Measurements from ENCODE around the gene CCDC102A. TPM values are rescaled to one million over a fixed set of nuclear protein-coding genes. Genes with fewer than 3 reads are reported as not detected.

CCDC102A gene
- total RNA-seq, 1 experiment from 2014 or later, result 5.2 TPM

DNA sequence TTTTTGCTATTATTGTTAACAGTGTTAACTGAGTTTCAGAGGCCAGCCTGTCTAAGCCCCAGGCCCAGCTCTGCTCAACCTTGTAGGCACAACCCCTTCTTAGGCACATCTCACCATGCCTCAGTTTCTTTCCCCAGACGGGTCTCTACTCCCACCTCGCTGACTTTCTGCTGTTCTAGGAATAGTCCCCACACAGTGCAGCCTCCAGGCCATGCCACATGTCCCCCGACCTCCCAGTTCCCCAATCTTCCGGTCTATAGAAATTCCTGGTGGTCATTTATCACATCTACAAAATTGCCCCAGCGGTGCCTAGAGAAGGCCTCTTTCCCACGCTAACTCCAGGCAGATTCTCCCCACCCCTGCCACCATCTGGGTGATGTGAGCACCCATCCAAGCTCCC is 40.8 kb upstream of the CCDC102A start (continued):
- TF ChIP-seq, protein P1, sequence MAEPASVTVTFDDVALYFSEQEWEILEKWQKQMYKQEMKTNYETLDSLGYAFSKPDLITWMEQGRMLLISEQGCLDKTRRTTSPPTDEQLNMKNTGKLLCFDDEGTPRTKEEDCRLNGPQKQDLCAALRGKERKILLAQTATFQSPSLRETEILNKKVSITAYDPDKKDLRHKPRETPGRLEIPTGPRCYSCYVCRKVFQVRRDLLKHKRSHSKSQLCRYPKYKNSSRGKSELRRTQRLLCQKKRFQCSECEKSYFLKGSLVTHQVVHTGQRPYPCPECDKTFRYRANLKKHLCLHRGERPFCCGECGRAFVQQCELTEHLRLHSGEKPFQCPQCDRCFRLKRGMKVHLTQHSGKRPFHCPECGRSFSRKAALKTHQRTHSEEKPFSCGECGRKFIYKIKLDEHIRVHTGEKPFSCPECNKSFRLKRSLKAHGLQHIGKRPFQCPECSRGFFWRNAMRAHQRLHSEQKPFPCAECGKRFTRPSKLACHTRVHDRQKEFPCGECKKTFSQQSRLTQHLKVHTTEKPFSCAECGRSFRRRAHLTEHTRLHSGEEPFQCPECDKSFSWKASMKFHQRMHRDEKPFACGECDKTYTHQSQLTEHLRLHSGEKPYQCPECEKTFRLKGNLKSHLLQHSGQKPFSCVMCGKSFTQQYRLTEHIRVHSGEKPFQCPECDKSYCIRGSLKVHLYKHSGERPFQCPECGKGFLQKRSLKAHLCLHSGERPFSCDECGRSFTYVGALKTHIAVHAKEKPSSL (CRISPR knock-in tag; conservative IDR thresholded peaks at IDR 0.05), result no peak

DNA sequence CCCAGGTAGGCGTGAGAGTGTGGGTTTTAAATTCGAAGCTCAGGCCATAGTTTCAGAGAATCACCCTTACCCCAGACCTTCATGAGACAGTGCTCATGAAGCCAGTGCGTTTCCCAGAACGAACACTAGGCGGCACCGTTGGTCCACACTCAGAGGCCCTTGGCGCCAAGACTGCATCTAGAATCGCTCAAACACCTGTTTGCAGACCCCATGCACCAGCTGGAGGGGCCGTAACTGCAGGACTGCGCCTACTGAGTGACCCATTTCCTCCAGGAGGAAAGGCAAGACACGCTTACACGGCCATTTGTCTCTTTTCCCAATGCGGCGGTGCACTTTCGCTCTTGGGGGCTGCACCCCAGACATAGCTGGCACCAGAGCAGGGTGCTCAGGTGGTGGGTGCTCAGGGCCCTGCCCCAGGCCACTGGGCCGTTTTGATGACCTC is 40.1 kb upstream of the CCDC102A start:
- ChIA-PET CTCF (interaction anchor here (0.5 to 3.4 kb wide), 51 partner anchors 9 to 545 kb away, joined by 3 to 33 read pairs (median 5); partner anchors contain the start of genes ADGRG1, ADGRG5, CCDC102A and KATNB1), POLR2A (no interaction called here)
- peak; percentile 91 for ATAC-seq

DNA sequence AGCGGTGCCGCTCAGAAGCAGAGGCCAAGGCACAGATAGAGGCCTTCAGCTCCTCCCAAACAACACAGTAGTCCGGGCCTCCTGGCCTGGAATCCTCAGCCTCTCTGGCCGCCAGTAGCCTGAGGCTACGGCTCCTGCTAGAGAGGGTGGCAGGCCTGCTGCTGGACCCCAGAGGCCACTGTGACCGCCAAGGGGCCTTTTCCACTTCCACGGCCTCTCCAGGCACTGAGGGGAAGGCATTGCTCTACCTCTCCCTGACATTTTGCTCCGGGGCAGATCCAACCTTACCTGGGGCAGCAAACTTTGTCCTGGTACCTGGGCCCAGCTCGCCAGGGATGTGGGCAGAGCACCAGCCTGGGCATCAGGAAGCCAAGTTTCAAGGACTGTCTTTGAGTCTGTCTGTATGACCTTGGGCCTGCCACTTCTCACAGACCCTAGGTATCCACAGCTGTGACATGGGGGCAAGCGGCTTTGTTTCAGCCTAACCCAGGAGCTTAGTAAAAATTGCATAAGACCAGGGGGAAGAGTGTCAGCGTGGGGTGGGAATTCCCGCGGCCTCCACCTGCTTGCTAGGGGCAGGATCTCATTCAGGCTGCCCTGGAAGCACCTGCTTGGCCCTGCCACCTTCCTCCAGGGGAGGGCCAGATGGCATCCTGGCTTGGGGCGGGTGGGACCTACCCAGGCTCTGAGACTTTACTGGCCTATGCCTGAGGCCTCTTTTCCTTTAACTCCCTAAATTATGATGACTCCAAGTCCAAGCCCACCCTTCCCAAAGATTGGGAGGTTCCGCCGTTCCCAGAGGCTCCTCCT is 39.3 kb upstream of the CCDC102A start:
- Mint-ChIP-seq H3K9me3 (no peaks in the 10 kb centered on the region), H3K4me1 (no peaks in the 10 kb centered on the region), H3K4me3 (no peak overlapping the region), H3K27ac (no peak overlapping the region), H3K27me3 (ENCODE audit: low read depth) (peaks cover 7% of the 10 kb centered on the region), H3K36me3 (no peaks in the 10 kb centered on the region)
- ATAC-seq, result no peak; the same call in 1 of the 2 replicates
- TF ChIP-seq ZNF232 (CRISPR knock-in tag; IDR thresholded peaks at IDR 0.05), result no peak
- TF ChIP-seq, protein P2, sequence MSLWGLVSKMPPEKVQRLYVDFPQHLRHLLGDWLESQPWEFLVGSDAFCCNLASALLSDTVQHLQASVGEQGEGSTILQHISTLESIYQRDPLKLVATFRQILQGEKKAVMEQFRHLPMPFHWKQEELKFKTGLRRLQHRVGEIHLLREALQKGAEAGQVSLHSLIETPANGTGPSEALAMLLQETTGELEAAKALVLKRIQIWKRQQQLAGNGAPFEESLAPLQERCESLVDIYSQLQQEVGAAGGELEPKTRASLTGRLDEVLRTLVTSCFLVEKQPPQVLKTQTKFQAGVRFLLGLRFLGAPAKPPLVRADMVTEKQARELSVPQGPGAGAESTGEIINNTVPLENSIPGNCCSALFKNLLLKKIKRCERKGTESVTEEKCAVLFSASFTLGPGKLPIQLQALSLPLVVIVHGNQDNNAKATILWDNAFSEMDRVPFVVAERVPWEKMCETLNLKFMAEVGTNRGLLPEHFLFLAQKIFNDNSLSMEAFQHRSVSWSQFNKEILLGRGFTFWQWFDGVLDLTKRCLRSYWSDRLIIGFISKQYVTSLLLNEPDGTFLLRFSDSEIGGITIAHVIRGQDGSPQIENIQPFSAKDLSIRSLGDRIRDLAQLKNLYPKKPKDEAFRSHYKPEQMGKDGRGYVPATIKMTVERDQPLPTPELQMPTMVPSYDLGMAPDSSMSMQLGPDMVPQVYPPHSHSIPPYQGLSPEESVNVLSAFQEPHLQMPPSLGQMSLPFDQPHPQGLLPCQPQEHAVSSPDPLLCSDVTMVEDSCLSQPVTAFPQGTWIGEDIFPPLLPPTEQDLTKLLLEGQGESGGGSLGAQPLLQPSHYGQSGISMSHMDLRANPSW (CRISPR knock-in tag; conservative IDR thresholded peaks at IDR 0.05; ENCODE audit: low read depth), result no peak
- TF ChIP-seq, protein P3, sequence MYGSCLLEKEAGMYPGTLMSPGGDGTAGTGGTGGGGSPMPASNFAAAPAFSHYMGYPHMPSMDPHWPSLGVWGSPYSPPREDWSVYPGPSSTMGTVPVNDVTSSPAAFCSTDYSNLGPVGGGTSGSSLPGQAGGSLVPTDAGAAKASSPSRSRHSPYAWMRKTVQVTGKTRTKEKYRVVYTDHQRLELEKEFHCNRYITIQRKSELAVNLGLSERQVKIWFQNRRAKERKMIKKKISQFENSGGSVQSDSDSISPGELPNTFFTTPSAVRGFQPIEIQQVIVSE (CRISPR knock-in tag; IDR thresholded peaks at IDR 0.05; ENCODE audit: borderline replicate concordance), result no peak
- TF ChIP-seq ETV6 (CRISPR knock-in tag; IDR thresholded peaks at IDR 0.05), result no peak
- no peak for TF ChIP-seq GABPB1 (CRISPR knock-in tag; IDR thresholded peaks at IDR 0.05)
- no peak for TF ChIP-seq TEAD1 (CRISPR knock-in tag; IDR thresholded peaks at IDR 0.05)
- CTCF ChIA-PET, result interaction anchor here (0.5 to 3.4 kb wide), 45 partner anchors 9 to 546 kb away, joined by 3 to 33 read pairs (median 5); partner anchors contain the start of genes ADGRG1, ADGRG5, CCDC102A and KATNB1
- no peak for DNase-seq (ENCODE audit: low spot score)
- POLR2A ChIA-PET, result no interaction called here

More for the DNA sequence above, 40.1 kb upstream of the CCDC102A start:
- peaks cover 13% of the 10 kb centered on the region for H3K27me3 Mint-ChIP-seq (ENCODE audit: low read depth)
- no peaks in the 10 kb centered on the region for H3K4me1 Mint-ChIP-seq
- no peak overlapping the region for H3K27ac Mint-ChIP-seq
- DNase-seq (ENCODE audit: low spot score), result peak; percentile 89
- no peak overlapping the region for H3K4me3 Mint-ChIP-seq
- H3K36me3 Mint-ChIP-seq, result no peaks in the 10 kb centered on the region
- TF ChIP-seq ZNF138 (CRISPR knock-in tag; conservative IDR thresholded peaks at IDR 0.05), result no peak
- TF ChIP-seq, protein P4, sequence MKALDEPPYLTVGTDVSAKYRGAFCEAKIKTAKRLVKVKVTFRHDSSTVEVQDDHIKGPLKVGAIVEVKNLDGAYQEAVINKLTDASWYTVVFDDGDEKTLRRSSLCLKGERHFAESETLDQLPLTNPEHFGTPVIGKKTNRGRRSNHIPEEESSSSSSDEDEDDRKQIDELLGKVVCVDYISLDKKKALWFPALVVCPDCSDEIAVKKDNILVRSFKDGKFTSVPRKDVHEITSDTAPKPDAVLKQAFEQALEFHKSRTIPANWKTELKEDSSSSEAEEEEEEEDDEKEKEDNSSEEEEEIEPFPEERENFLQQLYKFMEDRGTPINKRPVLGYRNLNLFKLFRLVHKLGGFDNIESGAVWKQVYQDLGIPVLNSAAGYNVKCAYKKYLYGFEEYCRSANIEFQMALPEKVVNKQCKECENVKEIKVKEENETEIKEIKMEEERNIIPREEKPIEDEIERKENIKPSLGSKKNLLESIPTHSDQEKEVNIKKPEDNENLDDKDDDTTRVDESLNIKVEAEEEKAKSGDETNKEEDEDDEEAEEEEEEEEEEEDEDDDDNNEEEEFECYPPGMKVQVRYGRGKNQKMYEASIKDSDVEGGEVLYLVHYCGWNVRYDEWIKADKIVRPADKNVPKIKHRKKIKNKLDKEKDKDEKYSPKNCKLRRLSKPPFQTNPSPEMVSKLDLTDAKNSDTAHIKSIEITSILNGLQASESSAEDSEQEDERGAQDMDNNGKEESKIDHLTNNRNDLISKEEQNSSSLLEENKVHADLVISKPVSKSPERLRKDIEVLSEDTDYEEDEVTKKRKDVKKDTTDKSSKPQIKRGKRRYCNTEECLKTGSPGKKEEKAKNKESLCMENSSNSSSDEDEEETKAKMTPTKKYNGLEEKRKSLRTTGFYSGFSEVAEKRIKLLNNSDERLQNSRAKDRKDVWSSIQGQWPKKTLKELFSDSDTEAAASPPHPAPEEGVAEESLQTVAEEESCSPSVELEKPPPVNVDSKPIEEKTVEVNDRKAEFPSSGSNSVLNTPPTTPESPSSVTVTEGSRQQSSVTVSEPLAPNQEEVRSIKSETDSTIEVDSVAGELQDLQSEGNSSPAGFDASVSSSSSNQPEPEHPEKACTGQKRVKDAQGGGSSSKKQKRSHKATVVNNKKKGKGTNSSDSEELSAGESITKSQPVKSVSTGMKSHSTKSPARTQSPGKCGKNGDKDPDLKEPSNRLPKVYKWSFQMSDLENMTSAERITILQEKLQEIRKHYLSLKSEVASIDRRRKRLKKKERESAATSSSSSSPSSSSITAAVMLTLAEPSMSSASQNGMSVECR (CRISPR knock-in tag; IDR thresholded peaks at IDR 0.05; ENCODE audit: borderline replicate concordance), result no peak
- TF ChIP-seq, protein P5, sequence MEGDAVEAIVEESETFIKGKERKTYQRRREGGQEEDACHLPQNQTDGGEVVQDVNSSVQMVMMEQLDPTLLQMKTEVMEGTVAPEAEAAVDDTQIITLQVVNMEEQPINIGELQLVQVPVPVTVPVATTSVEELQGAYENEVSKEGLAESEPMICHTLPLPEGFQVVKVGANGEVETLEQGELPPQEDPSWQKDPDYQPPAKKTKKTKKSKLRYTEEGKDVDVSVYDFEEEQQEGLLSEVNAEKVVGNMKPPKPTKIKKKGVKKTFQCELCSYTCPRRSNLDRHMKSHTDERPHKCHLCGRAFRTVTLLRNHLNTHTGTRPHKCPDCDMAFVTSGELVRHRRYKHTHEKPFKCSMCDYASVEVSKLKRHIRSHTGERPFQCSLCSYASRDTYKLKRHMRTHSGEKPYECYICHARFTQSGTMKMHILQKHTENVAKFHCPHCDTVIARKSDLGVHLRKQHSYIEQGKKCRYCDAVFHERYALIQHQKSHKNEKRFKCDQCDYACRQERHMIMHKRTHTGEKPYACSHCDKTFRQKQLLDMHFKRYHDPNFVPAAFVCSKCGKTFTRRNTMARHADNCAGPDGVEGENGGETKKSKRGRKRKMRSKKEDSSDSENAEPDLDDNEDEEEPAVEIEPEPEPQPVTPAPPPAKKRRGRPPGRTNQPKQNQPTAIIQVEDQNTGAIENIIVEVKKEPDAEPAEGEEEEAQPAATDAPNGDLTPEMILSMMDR (IDR thresholded peaks at IDR 0.05), result peak; percentile 95
- no peak for TF ChIP-seq ZNF317 (CRISPR knock-in tag; IDR thresholded peaks at IDR 0.05; ENCODE audit: borderline replicate concordance, low read depth)
- peak; percentile 41; the same call in 1 of the 2 replicates for TF ChIP-seq GABPB1 (CRISPR knock-in tag; IDR thresholded peaks at IDR 0.05)
- TF ChIP-seq ZNF121 (CRISPR knock-in tag; IDR thresholded peaks at IDR 0.05), result peak; percentile 69
- TF ChIP-seq, protein P6, sequence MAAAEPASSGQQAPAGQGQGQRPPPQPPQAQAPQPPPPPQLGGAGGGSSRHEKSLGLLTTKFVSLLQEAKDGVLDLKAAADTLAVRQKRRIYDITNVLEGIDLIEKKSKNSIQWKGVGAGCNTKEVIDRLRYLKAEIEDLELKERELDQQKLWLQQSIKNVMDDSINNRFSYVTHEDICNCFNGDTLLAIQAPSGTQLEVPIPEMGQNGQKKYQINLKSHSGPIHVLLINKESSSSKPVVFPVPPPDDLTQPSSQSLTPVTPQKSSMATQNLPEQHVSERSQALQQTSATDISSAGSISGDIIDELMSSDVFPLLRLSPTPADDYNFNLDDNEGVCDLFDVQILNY (CRISPR knock-in tag; IDR thresholded peaks at IDR 0.05), result peak; percentile 54; the same call in 1 of the 2 replicates
- TF ChIP-seq ZNF219 (CRISPR knock-in tag; IDR thresholded peaks at IDR 0.05; ENCODE audit: borderline replicate concordance), result no peak
- TF ChIP-seq IRF2 (CRISPR knock-in tag; IDR thresholded peaks at IDR 0.05; ENCODE audit: borderline replicate concordance, low read depth), result no peak
- TF ChIP-seq NFATC4 (CRISPR knock-in tag; IDR thresholded peaks at IDR 0.05), result no peak
- H3K9me3 Mint-ChIP-seq, result no peaks in the 10 kb centered on the region

All from WTC11 (cell line).